ENCODE measurements around the gene GLT6D1.

- no peak for TF ChIP-seq CTCF (conservative IDR thresholded peaks at IDR 0.05; ENCODE audit: low read depth, low read length)
- no peak for TF ChIP-seq BHLHE40 (IDR thresholded peaks at IDR 0.05; ENCODE audit: low read depth, low read length)
- TF ChIP-seq POLR2A (IDR thresholded peaks at IDR 0.05; ENCODE audit: low read depth, low read length): no peak
- TF ChIP-seq NFE2L2 (IDR thresholded peaks at IDR 0.05; ENCODE audit: low read depth, low read length): no peak
- TF ChIP-seq, protein P1, sequence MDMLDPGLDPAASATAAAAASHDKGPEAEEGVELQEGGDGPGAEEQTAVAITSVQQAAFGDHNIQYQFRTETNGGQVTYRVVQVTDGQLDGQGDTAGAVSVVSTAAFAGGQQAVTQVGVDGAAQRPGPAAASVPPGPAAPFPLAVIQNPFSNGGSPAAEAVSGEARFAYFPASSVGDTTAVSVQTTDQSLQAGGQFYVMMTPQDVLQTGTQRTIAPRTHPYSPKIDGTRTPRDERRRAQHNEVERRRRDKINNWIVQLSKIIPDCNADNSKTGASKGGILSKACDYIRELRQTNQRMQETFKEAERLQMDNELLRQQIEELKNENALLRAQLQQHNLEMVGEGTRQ (IDR thresholded peaks at IDR 0.05; ENCODE audit: low read depth, low read length): no peak
- TF ChIP-seq RAD21 (IDR thresholded peaks at IDR 0.05; ENCODE audit: low read length): no peak
- TF ChIP-seq CEBPB (IDR thresholded peaks at IDR 0.05; ENCODE audit: low read depth, low read length): no peak
- no peak for TF ChIP-seq SMC3 (IDR thresholded peaks at IDR 0.05; ENCODE audit: low read depth, low read length)
- TF ChIP-seq RFX5 (IDR thresholded peaks at IDR 0.05; ENCODE audit: low read depth, low read length): no peak
- TF ChIP-seq, protein P2, sequence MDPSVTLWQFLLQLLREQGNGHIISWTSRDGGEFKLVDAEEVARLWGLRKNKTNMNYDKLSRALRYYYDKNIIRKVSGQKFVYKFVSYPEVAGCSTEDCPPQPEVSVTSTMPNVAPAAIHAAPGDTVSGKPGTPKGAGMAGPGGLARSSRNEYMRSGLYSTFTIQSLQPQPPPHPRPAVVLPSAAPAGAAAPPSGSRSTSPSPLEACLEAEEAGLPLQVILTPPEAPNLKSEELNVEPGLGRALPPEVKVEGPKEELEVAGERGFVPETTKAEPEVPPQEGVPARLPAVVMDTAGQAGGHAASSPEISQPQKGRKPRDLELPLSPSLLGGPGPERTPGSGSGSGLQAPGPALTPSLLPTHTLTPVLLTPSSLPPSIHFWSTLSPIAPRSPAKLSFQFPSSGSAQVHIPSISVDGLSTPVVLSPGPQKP (IDR thresholded peaks at IDR 0.05; ENCODE audit: borderline replicate concordance, low read depth, low read length): no peak
Measured at GRCh38 chr9:135665795-135666189, 26.5 kb upstream of the GLT6D1 start.

Data from IMR-90 (cell line).